HG03060 (cell line): ENCODE results near the gene LDLRAD3.

Experiments
- ATAC-seq: cut with Tn5 transposase; IDR thresholded peaks from one replicate; pipeline ENCODE4 v1.9.1; 2021; ENCODE audit warnings: low read depth, moderate number of reproducible peaks; ENCODE audit not compliant: unreplicated experiment

LDLRAD3 gene

GRCh38 chr11:36118084-36118483, 174.2 kb downstream of the LDLRAD3 start:
- no peak for ATAC-seq

GRCh38 chr11:36119300-36119699, 175.4 kb downstream of the LDLRAD3 start:
- ATAC-seq, result no peak

GRCh38 chr11:36121054-36121453, 177.2 kb downstream of the LDLRAD3 start:
- no peak for ATAC-seq

GRCh38 chr11:36122671-36123070, 178.8 kb downstream of the LDLRAD3 start:
- no peak for ATAC-seq

GRCh38 chr11:36123336-36124101, 179.7 kb downstream of the LDLRAD3 start:
- ATAC-seq, result no peak

- no peak for ATAC-seq
These were observed 182.8 kb downstream of the LDLRAD3 start for GRCh38 chr11:36126678-36127077.

- ATAC-seq, result no peak
These were observed 183.7 kb downstream of the LDLRAD3 start for GRCh38 chr11:36127550-36127949.

- no peak for ATAC-seq
These were observed 186.1 kb downstream of the LDLRAD3 start for GRCh38 chr11:36129955-36130354.

- ATAC-seq, result no peak
These were observed 186.5 kb downstream of the LDLRAD3 start for GRCh38 chr11:36130401-36130800.

GRCh38 chr11:36131721-36132397, 188.0 kb downstream of the LDLRAD3 start:
- ATAC-seq, result no peak

GRCh38 chr11:36132940-36133339, 189.1 kb downstream of the LDLRAD3 start:
- no peak for ATAC-seq

GRCh38 chr11:36135076-36135475, 191.2 kb downstream of the LDLRAD3 start:
- no peak for ATAC-seq

- ATAC-seq, result no peak
These were observed 195.9 kb downstream of the LDLRAD3 start for GRCh38 chr11:36139767-36140166.

- ATAC-seq, result no peak
These were observed 197.5 kb downstream of the LDLRAD3 start for GRCh38 chr11:36141196-36141953.

- no peak for ATAC-seq
These were observed 198.1 kb downstream of the LDLRAD3 start for GRCh38 chr11:36141956-36142355.

GRCh38 chr11:36142439-36142838, 198.6 kb downstream of the LDLRAD3 start:
- no peak for ATAC-seq

GRCh38 chr11:36142879-36143278, 199.0 kb downstream of the LDLRAD3 start:
- no peak for ATAC-seq

- no peak for ATAC-seq
These were observed 202.6 kb downstream of the LDLRAD3 start for GRCh38 chr11:36146437-36146836.

- no peak for ATAC-seq
These were observed 203.6 kb downstream of the LDLRAD3 start for GRCh38 chr11:36147491-36147890.

GRCh38 chr11:36148701-36149100, 204.8 kb downstream of the LDLRAD3 start:
- no peak for ATAC-seq

GRCh38 chr11:36149538-36150242, 205.8 kb downstream of the LDLRAD3 start:
- ATAC-seq, result peak; percentile 85
